Gastrocnemius medialis (tissue), 4 donors: ENCODE data around the gene ZNF239. TPM values are rescaled to one million over a fixed set of nuclear protein-coding genes. Genes with fewer than 3 reads are reported as not detected.
"Not testable (repeated sequence)": the region's sequence is repeated elsewhere in the genome, so short reads cannot be mapped to it uniquely, and the experiment has no call there.

Source experiments
- ATAC-seq, 2 donors: fragments of 150-250 bp; one replicate each; pipeline ENCODE4 v1.9.1; 2016
- DNase-seq, 2 donors: peaks; one replicate each; pipeline ENCODE4 v3.0.0-alpha.2; 2019
- H3K27ac ChIP-seq, 4 donors: fragments of 200-600 bp; sonication (generic); 1 replicate in 1 of 4; 2 replicates in 3 of 4; pipeline ENCODE4 v1.5.1; 2016 to 2018; ENCODE audit warnings: mild to moderate bottlenecking in 2 of 4, moderate library complexity in 1 of 4
- H3K27me3 ChIP-seq, 3 donors: fragments of 200-600 bp; sonication (generic) in 2 of 3; 1 replicate in 1 of 3; 2 replicates in 2 of 3; pipeline versions ENCODE4 v1.5.1 to v1.6.0; 2016 to 2019; ENCODE audit warnings: mild to moderate bottlenecking in 1 of 3, moderate library complexity in 1 of 3
- H3K36me3 ChIP-seq, 2 donors: fragments of 200-600 bp; sonication (generic) in 1 of 2; one replicate each; pipeline ENCODE4 v1.5.1; 2017 to 2018
- H3K4me1 ChIP-seq, 2 donors: fragments of 200-600 bp; sonication (generic) in 1 of 2; one replicate each; pipeline ENCODE4 v1.5.1; 2016 to 2017; ENCODE audit warnings: mild to moderate bottlenecking in 2 of 2
- H3K4me3 ChIP-seq, 4 donors: fragments of 200-600 bp; sonication (generic) in 3 of 4; 1 replicate in 1 of 4; 2 replicates in 3 of 4; pipeline ENCODE4 v1.5.1; 2016 to 2019; ENCODE audit warnings: mild to moderate bottlenecking in 2 of 4
- H3K9me3 ChIP-seq, 3 donors: fragments of 200-600 bp; sonication (generic) in 2 of 3; 1 replicate in 1 of 3; 2 replicates in 2 of 3; pipeline ENCODE4 v1.5.1; 2016 to 2019
- POLR2A ChIP-seq, 2 donors: fragments of 450-650 bp; IDR thresholded peaks; one replicate each; pipeline ENCODE4 v1.6.1; 2017; ENCODE audit warnings: antibody characterized with exemption in 2 of 2, mild to moderate bottlenecking in 2 of 2, moderate library complexity in 2 of 2
- in situ Hi-C, 4 donors: fragments of 200-750 bp; cut with MboI; loops; one replicate each; pipeline versions ENCODE4 v1.15.0 to v1.8.0; 2017; ENCODE audit warnings: low sequenced_read_pairs in 4 of 4
- intact Hi-C: fragments of 100-400 bp; cut with DNase I; formaldehyde crosslinking; loops from one replicate; pipeline ENCODE4 v1.15.1; 2023; ENCODE audit warnings: low total_unique reads
- total RNA-seq, 4 donors: library from RNA; depleted of rRNA; stranded (reverse); fragments of >200 nt; gene quantifications; one replicate each; pipeline versions ENCODE4 v1.1.0 to v1.2.3, GENCODE V29; 2016
- TF ChIP-seq, protein P1 (sequence below), 5 experiments: fragments of 450-650 bp in 3 of 5; fragments of 200-600 bp in 2 of 5; sonication (generic) in 2 of 5; IDR thresholded peaks in 4 of 5; conservative IDR thresholded peaks in 1 of 5; 1 replicate in 4 of 5; 2 replicates in 1 of 5; pipeline ENCODE4 v1.5.1; 2016 to 2019; ENCODE audit warnings: antibody characterized with exemption in 5 of 5, mild to moderate bottlenecking in 3 of 5, moderate library complexity in 3 of 5

The ZNF239 gene
- total RNA-seq, 4 donors from 2014 or later: 2.0 to 4.3 (median 3.2) TPM

DNA sequence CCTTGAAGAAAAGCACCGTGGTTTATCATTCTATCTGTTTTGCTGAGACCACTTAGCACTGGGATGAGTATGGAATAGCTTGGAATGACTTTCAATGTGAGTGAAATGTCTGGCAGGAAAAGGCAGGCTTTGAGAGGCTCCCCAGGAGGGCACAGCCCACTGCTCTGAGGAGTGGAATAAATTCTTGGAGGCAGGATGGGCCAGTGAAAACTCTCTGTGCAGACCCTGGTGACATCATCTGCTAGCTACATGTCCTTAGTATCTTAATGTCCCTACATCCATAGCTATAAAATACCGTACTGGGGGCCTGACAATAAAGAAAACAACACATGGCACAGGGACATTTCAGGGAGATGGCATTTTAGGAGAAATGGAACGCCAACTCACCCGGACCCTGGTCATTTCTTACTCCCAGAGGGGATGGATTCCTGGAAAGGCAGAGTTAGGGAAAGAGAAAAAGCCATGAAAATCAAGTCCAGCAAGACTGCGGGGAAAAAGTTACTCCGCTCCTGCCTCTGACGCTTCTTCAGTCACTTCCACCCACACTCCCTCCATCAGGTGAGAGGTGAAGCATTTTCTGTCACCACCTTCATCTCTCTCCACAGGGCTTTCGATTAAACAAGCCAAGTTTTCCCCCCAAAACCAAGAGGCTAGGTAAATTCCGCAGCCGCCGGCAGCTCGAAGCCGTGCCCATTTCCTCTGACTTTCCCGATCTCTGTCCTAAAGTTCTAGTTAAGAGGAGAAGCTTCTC is 991 bp downstream of the ZNF239 start:
- no peaks in the 10 kb centered on the region for H3K27me3 ChIP-seq
- no peaks in the 10 kb centered on the region for H3K36me3 ChIP-seq
- peak overlapping the region; percentile 58 to 77 (median 72) for H3K4me3 ChIP-seq
- ATAC-seq (peak in 1 of 2 donors; percentile 11), DNase-seq (no peak)
- H3K27ac ChIP-seq: peak overlapping the region; percentile 62 to 78 (median 72)
- intact Hi-C loops: no loop called here
- H3K9me3 ChIP-seq: no peaks in the 10 kb centered on the region
- no peak for TF ChIP-seq POLR2A (IDR thresholded peaks at IDR 0.05)
- TF ChIP-seq, protein P1, sequence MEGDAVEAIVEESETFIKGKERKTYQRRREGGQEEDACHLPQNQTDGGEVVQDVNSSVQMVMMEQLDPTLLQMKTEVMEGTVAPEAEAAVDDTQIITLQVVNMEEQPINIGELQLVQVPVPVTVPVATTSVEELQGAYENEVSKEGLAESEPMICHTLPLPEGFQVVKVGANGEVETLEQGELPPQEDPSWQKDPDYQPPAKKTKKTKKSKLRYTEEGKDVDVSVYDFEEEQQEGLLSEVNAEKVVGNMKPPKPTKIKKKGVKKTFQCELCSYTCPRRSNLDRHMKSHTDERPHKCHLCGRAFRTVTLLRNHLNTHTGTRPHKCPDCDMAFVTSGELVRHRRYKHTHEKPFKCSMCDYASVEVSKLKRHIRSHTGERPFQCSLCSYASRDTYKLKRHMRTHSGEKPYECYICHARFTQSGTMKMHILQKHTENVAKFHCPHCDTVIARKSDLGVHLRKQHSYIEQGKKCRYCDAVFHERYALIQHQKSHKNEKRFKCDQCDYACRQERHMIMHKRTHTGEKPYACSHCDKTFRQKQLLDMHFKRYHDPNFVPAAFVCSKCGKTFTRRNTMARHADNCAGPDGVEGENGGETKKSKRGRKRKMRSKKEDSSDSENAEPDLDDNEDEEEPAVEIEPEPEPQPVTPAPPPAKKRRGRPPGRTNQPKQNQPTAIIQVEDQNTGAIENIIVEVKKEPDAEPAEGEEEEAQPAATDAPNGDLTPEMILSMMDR (IDR thresholded peaks at IDR 0.05 in 4 of 5, conservative IDR thresholded peaks at IDR 0.05 in 1 of 5): no peak
- H3K4me1 ChIP-seq: peaks cover 10 to 11% of the 10 kb centered on the region in 2 donors
- in situ Hi-C loops: no loop called here

DNA sequence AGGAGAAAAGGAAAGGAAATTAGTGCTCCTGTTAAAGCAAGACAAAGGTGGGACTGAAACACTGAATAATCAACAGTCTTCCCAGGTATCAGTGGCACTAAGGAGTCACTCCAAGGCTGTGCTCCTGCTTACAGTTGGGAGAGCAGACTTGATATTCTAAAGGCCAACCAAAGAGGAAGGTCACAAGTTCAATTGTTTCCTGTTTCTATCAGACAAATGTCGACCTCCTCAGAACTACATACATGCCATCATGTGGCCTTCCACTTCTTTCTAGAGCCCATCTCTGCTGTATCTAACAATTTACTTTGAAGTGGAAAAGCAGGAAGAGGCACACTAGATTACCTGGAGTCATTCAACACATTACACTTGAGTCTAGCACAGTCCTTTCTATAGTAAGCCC is 3.4 kb downstream of the ZNF239 start:
- no peak overlapping the region for H3K4me3 ChIP-seq
- H3K4me1 ChIP-seq: peaks cover 10 to 11% of the 10 kb centered on the region in 2 donors
- TF ChIP-seq POLR2A (IDR thresholded peaks at IDR 0.05): no peak
- TF ChIP-seq, protein P1 (IDR thresholded peaks at IDR 0.05 in 4 of 5, conservative IDR thresholded peaks at IDR 0.05 in 1 of 5): no peak
- intact Hi-C loops: no loop called here
- in situ Hi-C loops: no loop called here
- ATAC-seq (no peak), DNase-seq (no peak)
- no peaks in the 10 kb centered on the region for H3K36me3 ChIP-seq
- H3K27ac ChIP-seq: no peak overlapping the region
- no peaks in the 10 kb centered on the region for H3K9me3 ChIP-seq
- H3K27me3 ChIP-seq: no peaks in the 10 kb centered on the region

DNA sequence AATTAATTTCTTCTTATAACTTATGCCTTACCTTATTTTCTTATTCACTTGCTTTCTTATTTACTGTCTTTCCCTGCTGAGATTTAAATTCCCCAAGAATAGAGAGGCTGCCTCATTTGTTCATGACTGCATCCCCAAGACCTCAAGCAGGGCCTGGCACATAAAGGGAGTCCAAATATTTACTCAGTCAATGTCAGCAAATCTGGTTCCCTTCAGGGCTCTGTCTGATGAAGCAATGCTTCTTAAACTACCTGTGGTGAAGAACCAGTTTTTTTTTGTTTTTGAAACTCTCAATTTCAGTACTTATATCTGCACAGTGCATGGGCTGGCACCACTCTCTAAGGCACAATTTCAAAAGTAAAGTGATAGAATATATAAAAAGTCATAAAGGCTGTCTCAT is 4.7 kb downstream of the ZNF239 start:
- no peaks in the 10 kb centered on the region for H3K27me3 ChIP-seq
- no peak overlapping the region for H3K27ac ChIP-seq
- TF ChIP-seq POLR2A (IDR thresholded peaks at IDR 0.05): no peak
- TF ChIP-seq, protein P1 (IDR thresholded peaks at IDR 0.05 in 4 of 5, conservative IDR thresholded peaks at IDR 0.05 in 1 of 5): no peak
- DNase-seq (no peak), ATAC-seq (no peak)
- peaks cover 7 to 11% of the 10 kb centered on the region in 2 donors for H3K4me1 ChIP-seq
- intact Hi-C loops (no loop called here), in situ Hi-C loops (no loop called here)
- no peaks in the 10 kb centered on the region for H3K9me3 ChIP-seq
- H3K36me3 ChIP-seq: peaks cover 0 to 3% of the 10 kb centered on the region in 2 donors
- no peak overlapping the region for H3K4me3 ChIP-seq

DNA sequence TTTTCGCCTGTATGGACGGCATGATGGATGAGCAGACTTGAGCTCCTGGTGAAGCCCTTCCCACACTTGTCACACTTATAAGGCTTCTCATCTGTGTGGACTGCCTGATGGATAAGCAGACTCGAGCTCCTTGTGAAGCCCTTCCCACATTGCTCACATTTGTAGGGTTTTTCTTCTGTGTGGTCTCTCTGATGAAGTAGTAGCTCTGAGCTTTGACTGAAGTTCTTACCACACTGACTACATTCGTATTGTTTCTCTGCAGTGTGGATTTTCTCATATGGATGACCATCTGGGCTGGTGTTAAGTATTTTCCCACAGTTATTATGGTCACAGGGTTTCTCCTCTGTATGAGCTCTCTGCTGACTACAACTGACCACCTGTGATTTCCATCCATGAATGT is 17.2 kb downstream of the ZNF239 start:
- no peak for DNase-seq
- in situ Hi-C loops: no loop called here
- Histone ChIP-seq H3K4me1 (no peaks in the 10 kb centered on the region), H3K36me3 (peaks cover 0 to 39% of the 10 kb centered on the region in 2 donors), H3K27ac (no peak overlapping the region), H3K27me3 (no peaks in the 10 kb centered on the region), H3K9me3 (no peaks in the 10 kb centered on the region), H3K4me3 (no peak overlapping the region)
- intact Hi-C loops: no loop called here
- TF ChIP-seq, protein P1 (IDR thresholded peaks at IDR 0.05 in 4 of 5, conservative IDR thresholded peaks at IDR 0.05 in 1 of 5): no peak
- TF ChIP-seq POLR2A (IDR thresholded peaks at IDR 0.05): no peak
- ATAC-seq: no peak

DNA sequence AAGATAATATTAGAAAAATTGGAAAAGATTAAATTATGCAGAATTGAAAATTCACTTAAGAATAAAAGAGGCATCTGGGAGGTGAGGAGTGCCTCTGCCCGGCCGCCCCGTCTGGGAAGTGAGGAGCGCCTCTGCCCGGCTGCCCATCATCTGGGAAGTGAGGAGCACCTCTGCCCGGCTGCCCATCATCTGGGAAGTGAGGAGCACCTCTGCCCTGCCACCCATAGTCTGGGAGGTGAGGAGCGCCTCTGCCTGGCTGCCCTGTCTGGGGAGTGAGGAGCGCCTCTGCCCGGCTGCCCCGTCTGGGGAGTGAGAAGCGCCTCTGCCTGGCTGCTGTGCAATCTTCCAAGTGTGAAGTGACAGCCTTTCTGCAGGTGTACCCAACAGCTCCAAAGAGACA is 30.7 kb downstream of the ZNF239 start:
- DNase-seq, H3K27me3 ChIP-seq, H3K4me3 ChIP-seq, ATAC-seq, H3K4me1 ChIP-seq, H3K27ac ChIP-seq, H3K36me3 ChIP-seq, intact Hi-C loops, in situ Hi-C loops, H3K9me3 ChIP-seq: not testable (repeated sequence)
